H1 (cell line): ENCODE results near the gene ASGR2.

ENCODE experiments used
- BCL11A ChIP-seq, 2 experiments: IDR thresholded peaks; one replicate each; pipeline ENCODE4 v1.6.1; 2011; ENCODE audit warnings: low read depth in 2 of 2, low read length in 2 of 2, mild to moderate bottlenecking in 2 of 2
- CREB1 ChIP-seq: IDR thresholded peaks from 2 replicates; pipeline ENCODE4 v1.6.1; 2012; ENCODE audit warnings: inconsistent platforms
- EGR1 ChIP-seq: IDR thresholded peaks from 2 replicates; pipeline ENCODE4 v1.6.1; 2011; ENCODE audit warnings: low read depth, low read length, borderline replicate concordance
- EP300 ChIP-seq, 2 experiments: IDR thresholded peaks; 1 replicate in 1 of 2; 2 replicates in 1 of 2; pipeline ENCODE4 v1.6.1; 2011 to 2012; ENCODE audit warnings: low read depth in 2 of 2, low read length in 2 of 2, mild to moderate bottlenecking in 2 of 2, borderline replicate concordance in 1 of 2, inconsistent platforms in 1 of 2, moderate library complexity in 1 of 2
- GTF2F1 ChIP-seq: IDR thresholded peaks from 2 replicates; pipeline ENCODE4 v1.6.1; 2012; ENCODE audit warnings: low read depth, low read length, improper control_type of control experiment, borderline replicate concordance
- HDAC6 ChIP-seq: IDR thresholded peaks from one replicate; pipeline ENCODE4 v1.7.1; 2012; ENCODE audit warnings: low read depth, mild to moderate bottlenecking, inconsistent platforms, low read length, moderate library complexity
- MAX ChIP-seq: IDR thresholded peaks from 2 replicates; pipeline ENCODE4 v1.6.1; 2012; ENCODE audit warnings: inconsistent platforms
- POLR2A ChIP-seq, 2 experiments: IDR thresholded peaks; 1 replicate in 1 of 2; 2 replicates in 1 of 2; pipeline ENCODE4 v1.6.1; 2011; ENCODE audit warnings: low read depth in 2 of 2, low read length in 2 of 2, mild to moderate bottlenecking in 2 of 2; ENCODE audit errors: control extremely low read depth in 1 of 2
- TF ChIP-seq, protein P1 (sequence below): IDR thresholded peaks from 2 replicates; pipeline ENCODE4 v1.6.1; 2011; ENCODE audit warnings: low read length, improper control_type of control experiment
- TF ChIP-seq, protein P2 (sequence below), 3 experiments: IDR thresholded peaks; 1 replicate in 2 of 3; 2 replicates in 1 of 3; pipeline versions ENCODE4 v1.5.1 to v1.6.1; 2011; ENCODE audit warnings: low read length in 3 of 3, mild to moderate bottlenecking in 3 of 3, inconsistent platforms in 2 of 3, low read depth in 1 of 3, moderate library complexity in 1 of 3; ENCODE audit not compliant: insufficient read depth in 1 of 3; ENCODE audit errors: control extremely low read depth in 1 of 3

GRCh38 chr17:7109461-7110322, 4.9 kb downstream of the ASGR2 start:
- no peak for TF ChIP-seq HDAC6
- no peak for TF ChIP-seq EP300 (IDR thresholded peaks at IDR 0.05; ENCODE audit: borderline replicate concordance in 1 of 2, low read depth in 2 of 2, low read length in 2 of 2)
- TF ChIP-seq, protein P1, sequence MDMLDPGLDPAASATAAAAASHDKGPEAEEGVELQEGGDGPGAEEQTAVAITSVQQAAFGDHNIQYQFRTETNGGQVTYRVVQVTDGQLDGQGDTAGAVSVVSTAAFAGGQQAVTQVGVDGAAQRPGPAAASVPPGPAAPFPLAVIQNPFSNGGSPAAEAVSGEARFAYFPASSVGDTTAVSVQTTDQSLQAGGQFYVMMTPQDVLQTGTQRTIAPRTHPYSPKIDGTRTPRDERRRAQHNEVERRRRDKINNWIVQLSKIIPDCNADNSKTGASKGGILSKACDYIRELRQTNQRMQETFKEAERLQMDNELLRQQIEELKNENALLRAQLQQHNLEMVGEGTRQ = no peak
- no peak for TF ChIP-seq EGR1
- TF ChIP-seq BCL11A (IDR thresholded peaks at IDR 0.05; ENCODE audit: low read depth in 2 of 2, low read length in 2 of 2) = no peak
- no peak for TF ChIP-seq POLR2A (IDR thresholded peaks at IDR 0.05; ENCODE audit: control extremely low read depth in 1 of 2, low read depth in 2 of 2, low read length in 2 of 2)
- no peak for TF ChIP-seq CREB1
- no peak for TF ChIP-seq GTF2F1
- TF ChIP-seq MAX = no peak
- TF ChIP-seq, protein P2, sequence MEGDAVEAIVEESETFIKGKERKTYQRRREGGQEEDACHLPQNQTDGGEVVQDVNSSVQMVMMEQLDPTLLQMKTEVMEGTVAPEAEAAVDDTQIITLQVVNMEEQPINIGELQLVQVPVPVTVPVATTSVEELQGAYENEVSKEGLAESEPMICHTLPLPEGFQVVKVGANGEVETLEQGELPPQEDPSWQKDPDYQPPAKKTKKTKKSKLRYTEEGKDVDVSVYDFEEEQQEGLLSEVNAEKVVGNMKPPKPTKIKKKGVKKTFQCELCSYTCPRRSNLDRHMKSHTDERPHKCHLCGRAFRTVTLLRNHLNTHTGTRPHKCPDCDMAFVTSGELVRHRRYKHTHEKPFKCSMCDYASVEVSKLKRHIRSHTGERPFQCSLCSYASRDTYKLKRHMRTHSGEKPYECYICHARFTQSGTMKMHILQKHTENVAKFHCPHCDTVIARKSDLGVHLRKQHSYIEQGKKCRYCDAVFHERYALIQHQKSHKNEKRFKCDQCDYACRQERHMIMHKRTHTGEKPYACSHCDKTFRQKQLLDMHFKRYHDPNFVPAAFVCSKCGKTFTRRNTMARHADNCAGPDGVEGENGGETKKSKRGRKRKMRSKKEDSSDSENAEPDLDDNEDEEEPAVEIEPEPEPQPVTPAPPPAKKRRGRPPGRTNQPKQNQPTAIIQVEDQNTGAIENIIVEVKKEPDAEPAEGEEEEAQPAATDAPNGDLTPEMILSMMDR (IDR thresholded peaks at IDR 0.05; ENCODE audit: control extremely low read depth in 1 of 3, insufficient read depth in 1 of 3, low read depth in 1 of 3, low read length in 3 of 3) = no peak
